Transverse colon (tissue), 4 donors: Measurements from ENCODE around the gene ZXDC. TPM values are rescaled to one million over a fixed set of nuclear protein-coding genes. Genes with fewer than 3 reads are reported as not detected.

Experiments
- DNase-seq: peaks from one replicate; pipeline ENCODE4 v3.0.0-alpha.2; 2019
- H3K27ac ChIP-seq, 4 donors: fragments of 200-600 bp; sonication (generic); 2 replicates each; pipeline ENCODE4 v1.5.1; 2016 to 2018; ENCODE audit warnings: inconsistent platforms in 4 of 4
- H3K27me3 ChIP-seq: fragments of 200-600 bp; sonication (generic); 2 replicates; pipeline ENCODE4 v1.5.1; 2017; ENCODE audit warnings: inconsistent platforms
- H3K36me3 ChIP-seq, 4 donors: fragments of 200-600 bp; sonication (generic); 2 replicates each; pipeline ENCODE4 v1.5.1; 2017 to 2019; ENCODE audit warnings: inconsistent platforms in 4 of 4
- H3K4me1 ChIP-seq, 4 donors: fragments of 200-600 bp; sonication (generic); 2 replicates each; pipeline ENCODE4 v1.5.1; 2017 to 2020; ENCODE audit warnings: inconsistent platforms in 4 of 4
- H3K4me3 ChIP-seq, 4 donors: fragments of 200-600 bp; sonication (generic); 1 replicate in 1 of 4; 2 replicates in 3 of 4; pipeline versions ENCODE4 v1.5.1 to v1.6.1; 2017 to 2019; ENCODE audit warnings: inconsistent platforms in 4 of 4
- H3K9me3 ChIP-seq, 2 donors: fragments of 200-600 bp; sonication (generic); 2 replicates each; pipeline ENCODE4 v1.5.1; 2017 to 2019; ENCODE audit warnings: inconsistent platforms in 2 of 2
- EP300 ChIP-seq: sonication (generic); formaldehyde crosslinking; IDR thresholded peaks from one replicate; pipeline ENCODE4 v1.6.1; 2017; ENCODE audit warnings: antibody characterized with exemption, low read depth
- POLR2A ChIP-seq: fragments of 450-650 bp; IDR thresholded peaks from one replicate; pipeline ENCODE4 v1.6.1; 2016; ENCODE audit warnings: antibody characterized with exemption, mild to moderate bottlenecking, moderate library complexity
- POLR2AphosphoS5 ChIP-seq, 3 donors: sonication (generic); formaldehyde crosslinking; IDR thresholded peaks; one replicate each; pipeline ENCODE4 v1.6.1; 2016; ENCODE audit warnings: antibody characterized with exemption in 3 of 3
- WGBS, 2 donors: methylation state at CpG; one replicate each; pipeline ENCODE4 v1.1.5; 2018; ENCODE audit warnings: low coverage in 1 of 2; 5-methylcytosine and 5-hydroxymethylcytosine counted together
- in situ Hi-C, 4 donors: fragments of 200-750 bp; cut with MboI; loops; one replicate each; pipeline versions ENCODE4 v1.15.0 to v1.15.1; 2017; ENCODE audit warnings: low sequenced_read_pairs in 3 of 4, low pct_ligation_motif_present in 1 of 4, low pct_unique_long_range_greater_than_20kb in 1 of 4
- intact Hi-C: fragments of 100-400 bp; cut with DNase I; formaldehyde crosslinking; loops from one replicate; pipeline ENCODE4 v1.15.1; 2023; ENCODE audit warnings: low total_unique reads
- total RNA-seq, 4 donors: library from RNA; depleted of rRNA; stranded (reverse); fragments of >200 nt; gene quantifications; one replicate each; pipeline ENCODE4 v1.1.0, GENCODE V29; 2016
- TF ChIP-seq, protein P1 (sequence below), 5 experiments: fragments of 200-600 bp in 3 of 5; fragments of 450-650 bp in 2 of 5; sonication (generic) in 3 of 5; IDR thresholded peaks; 1 replicate in 2 of 5; 2 replicates in 3 of 5; pipeline ENCODE4 v1.5.1; 2016 to 2017; ENCODE audit warnings: antibody characterized with exemption in 5 of 5, inconsistent platforms in 3 of 5, mild to moderate bottlenecking in 2 of 5, moderate library complexity in 1 of 5

Gene ZXDC
- total RNA-seq, 4 donors from 2014 or later, result 44.6 to 81.2 (median 46.4) TPM

DNA sequence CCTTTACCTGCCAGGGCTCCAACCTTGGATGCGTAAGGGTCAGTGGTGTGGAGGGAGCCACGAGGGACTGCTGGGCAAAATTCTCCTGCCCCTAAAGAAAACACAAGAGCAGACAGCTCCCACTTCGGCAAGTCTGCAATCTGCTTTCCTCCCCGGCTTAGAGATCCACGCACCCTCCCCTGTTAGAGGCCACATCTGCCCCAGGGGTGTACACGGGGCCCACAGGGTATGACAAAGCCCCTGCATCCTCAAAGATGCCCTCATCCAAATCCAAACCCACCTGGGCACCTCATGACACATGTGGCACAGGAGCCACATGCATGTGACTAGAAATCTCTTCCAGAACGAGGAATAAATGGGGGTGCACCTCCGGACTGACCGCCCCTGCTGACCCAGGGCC lies 25.5 kb downstream of the ZXDC start:
- WGBS, 2 donors, result 83% methylated on average over 9 of the region's 9 CpGs; no CpG with 5 or more reads in 1 of the 2 donors
- DNase-seq, result no peak
- no peaks in the 10 kb centered on the region for H3K27me3 ChIP-seq
- no peaks in the 10 kb centered on the region for H3K4me1 ChIP-seq
- H3K27ac ChIP-seq, result no peak overlapping the region
- H3K9me3 ChIP-seq, result no peaks in the 10 kb centered on the region
- no peak for TF ChIP-seq POLR2A
- TF ChIP-seq, protein P1, sequence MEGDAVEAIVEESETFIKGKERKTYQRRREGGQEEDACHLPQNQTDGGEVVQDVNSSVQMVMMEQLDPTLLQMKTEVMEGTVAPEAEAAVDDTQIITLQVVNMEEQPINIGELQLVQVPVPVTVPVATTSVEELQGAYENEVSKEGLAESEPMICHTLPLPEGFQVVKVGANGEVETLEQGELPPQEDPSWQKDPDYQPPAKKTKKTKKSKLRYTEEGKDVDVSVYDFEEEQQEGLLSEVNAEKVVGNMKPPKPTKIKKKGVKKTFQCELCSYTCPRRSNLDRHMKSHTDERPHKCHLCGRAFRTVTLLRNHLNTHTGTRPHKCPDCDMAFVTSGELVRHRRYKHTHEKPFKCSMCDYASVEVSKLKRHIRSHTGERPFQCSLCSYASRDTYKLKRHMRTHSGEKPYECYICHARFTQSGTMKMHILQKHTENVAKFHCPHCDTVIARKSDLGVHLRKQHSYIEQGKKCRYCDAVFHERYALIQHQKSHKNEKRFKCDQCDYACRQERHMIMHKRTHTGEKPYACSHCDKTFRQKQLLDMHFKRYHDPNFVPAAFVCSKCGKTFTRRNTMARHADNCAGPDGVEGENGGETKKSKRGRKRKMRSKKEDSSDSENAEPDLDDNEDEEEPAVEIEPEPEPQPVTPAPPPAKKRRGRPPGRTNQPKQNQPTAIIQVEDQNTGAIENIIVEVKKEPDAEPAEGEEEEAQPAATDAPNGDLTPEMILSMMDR (IDR thresholded peaks at IDR 0.05), result no peak
- in situ Hi-C loops (no loop called here), intact Hi-C loops (no loop called here)
- H3K4me3 ChIP-seq, result no peak overlapping the region
- H3K36me3 ChIP-seq, result peaks cover 0 to 34% (median 6%) of the 10 kb centered on the region in 4 donors

DNA sequence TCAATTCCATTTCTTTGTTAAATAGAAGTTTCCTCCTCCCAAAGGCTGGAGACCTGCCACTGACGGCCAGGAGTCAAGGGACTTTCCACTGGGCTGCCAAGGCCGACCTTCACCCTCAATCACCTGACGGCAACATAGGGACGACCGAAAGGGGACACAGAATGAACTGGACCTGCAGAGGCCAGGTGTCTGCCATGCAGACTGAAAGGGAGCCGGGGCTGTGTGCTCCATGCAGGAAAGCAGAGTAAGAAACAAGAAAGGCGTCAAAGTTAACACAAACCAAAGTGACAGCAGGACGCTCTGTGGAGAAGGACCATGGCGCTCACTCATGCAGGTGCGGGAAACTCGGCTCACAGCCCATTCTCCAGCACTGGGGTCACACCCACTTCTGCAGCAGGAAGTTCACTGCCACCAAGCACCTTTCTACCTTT lies 26.1 kb downstream of the ZXDC start:
- Histone ChIP-seq H3K4me3 (no peak overlapping the region), H3K27ac (no peak overlapping the region), H3K4me1 (no peaks in the 10 kb centered on the region), H3K36me3 (peaks cover 0 to 33% (median 3%) of the 10 kb centered on the region in 4 donors), H3K27me3 (no peaks in the 10 kb centered on the region), H3K9me3 (no peaks in the 10 kb centered on the region)
- WGBS, 2 donors, result 76 to 88% methylated on average over 10 to 11 of the region's 11 CpGs
- TF ChIP-seq POLR2A (no peak), EP300 (no peak), POLR2AphosphoS5 (IDR thresholded peaks at IDR 0.05) (no peak)
- TF ChIP-seq, protein P1 (IDR thresholded peaks at IDR 0.05), result no peak
- intact Hi-C loops, result no loop called here
- no peak for DNase-seq
- in situ Hi-C loops, result no loop called here

- no peak overlapping the region for H3K27ac ChIP-seq
- no peaks in the 10 kb centered on the region for H3K9me3 ChIP-seq
- no peak for DNase-seq
- TF ChIP-seq POLR2AphosphoS5 (IDR thresholded peaks at IDR 0.05), result no peak
- no peak for TF ChIP-seq EP300
- in situ Hi-C loops (no loop called here), intact Hi-C loops (no loop called here)
- H3K27me3 ChIP-seq, result no peaks in the 10 kb centered on the region
- peaks cover 0 to 25% (median 0%) of the 10 kb centered on the region in 4 donors for H3K36me3 ChIP-seq
- no peak overlapping the region for H3K4me3 ChIP-seq
- WGBS, 2 donors, result 98% methylated on average over 8 of the region's 8 CpGs; no CpG with 5 or more reads in 1 of the 2 donors
- no peaks in the 10 kb centered on the region for H3K4me1 ChIP-seq
Measured at GRCh38 chr3:126448893-126449180, 26.9 kb downstream of the ZXDC start.

GRCh38 chr3:126448136-126448892 lies 27.4 kb downstream of the ZXDC start:
- no peaks in the 10 kb centered on the region for H3K27me3 ChIP-seq
- 94 to 100% methylated on average over 4 to 17 of the region's 17 CpGs for WGBS, 2 donors
- intact Hi-C loops, result no loop called here
- peaks cover 0 to 21% (median 0%) of the 10 kb centered on the region in 4 donors for H3K36me3 ChIP-seq
- TF ChIP-seq POLR2AphosphoS5 (IDR thresholded peaks at IDR 0.05) (no peak), EP300 (no peak), POLR2A (no peak)
- TF ChIP-seq, protein P1 (IDR thresholded peaks at IDR 0.05), result no peak
- no peak overlapping the region for H3K4me3 ChIP-seq
- H3K4me1 ChIP-seq, result no peaks in the 10 kb centered on the region
- in situ Hi-C loops, result no loop called here
- DNase-seq, result no peak
- no peak overlapping the region for H3K27ac ChIP-seq
- no peaks in the 10 kb centered on the region for H3K9me3 ChIP-seq
